ENCODE results near the gene TSPAN9.

DNA sequence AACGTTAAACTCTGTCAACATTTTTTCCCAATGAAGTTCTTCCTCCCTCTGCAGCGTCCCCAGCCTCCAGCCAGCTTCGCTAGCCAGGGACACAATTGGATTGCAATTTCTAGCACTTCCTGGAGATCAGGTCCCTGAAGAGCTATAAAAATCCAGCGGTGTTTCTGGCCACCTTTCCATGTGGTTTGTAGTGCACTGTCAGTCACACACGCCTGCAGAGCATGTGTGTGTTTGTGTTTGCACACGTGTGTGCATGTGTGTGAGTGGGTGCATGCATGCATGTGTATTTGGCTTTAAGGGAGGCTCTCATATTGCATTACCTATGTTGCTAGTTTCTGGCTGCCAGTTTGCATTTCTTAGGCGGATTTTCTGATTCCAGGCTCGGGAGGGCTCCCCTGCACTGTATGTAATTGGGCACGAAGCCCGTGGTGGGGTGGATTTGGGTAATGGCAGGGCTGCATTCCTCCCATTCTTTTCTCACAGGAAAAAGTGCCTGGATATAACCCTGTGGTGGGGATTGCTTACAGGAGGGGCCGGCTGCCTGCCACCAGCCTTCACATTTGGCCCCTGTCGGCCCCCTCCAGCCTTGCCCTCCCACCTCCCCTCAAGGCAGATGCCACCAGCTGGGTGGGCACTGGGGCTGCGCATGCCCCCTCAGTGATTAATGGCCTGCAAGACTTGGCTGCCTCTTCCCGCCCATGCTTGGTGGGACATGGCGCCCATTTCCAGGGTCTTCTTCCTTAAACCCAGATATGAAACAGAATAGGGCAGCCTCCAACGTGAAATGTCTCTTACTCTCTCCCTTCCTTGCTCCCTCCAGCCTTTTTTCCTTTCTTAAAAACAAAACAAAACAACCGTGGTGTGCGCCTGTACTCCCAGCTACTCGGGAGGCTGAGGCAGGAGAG, 74.0 kb downstream of the TSPAN9 start:
- TF ChIP-seq, protein P1, sequence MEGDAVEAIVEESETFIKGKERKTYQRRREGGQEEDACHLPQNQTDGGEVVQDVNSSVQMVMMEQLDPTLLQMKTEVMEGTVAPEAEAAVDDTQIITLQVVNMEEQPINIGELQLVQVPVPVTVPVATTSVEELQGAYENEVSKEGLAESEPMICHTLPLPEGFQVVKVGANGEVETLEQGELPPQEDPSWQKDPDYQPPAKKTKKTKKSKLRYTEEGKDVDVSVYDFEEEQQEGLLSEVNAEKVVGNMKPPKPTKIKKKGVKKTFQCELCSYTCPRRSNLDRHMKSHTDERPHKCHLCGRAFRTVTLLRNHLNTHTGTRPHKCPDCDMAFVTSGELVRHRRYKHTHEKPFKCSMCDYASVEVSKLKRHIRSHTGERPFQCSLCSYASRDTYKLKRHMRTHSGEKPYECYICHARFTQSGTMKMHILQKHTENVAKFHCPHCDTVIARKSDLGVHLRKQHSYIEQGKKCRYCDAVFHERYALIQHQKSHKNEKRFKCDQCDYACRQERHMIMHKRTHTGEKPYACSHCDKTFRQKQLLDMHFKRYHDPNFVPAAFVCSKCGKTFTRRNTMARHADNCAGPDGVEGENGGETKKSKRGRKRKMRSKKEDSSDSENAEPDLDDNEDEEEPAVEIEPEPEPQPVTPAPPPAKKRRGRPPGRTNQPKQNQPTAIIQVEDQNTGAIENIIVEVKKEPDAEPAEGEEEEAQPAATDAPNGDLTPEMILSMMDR (IDR thresholded peaks at IDR 0.05) = no peak
- TF ChIP-seq POLR2A (IDR thresholded peaks at IDR 0.05) = no peak
